Parathyroid adenoma (tissue), 2 donors: ENCODE results near the gene TSPAN13.

ENCODE experiments used
- H2AFZ ChIP-seq: fragments of 300-600 bp; sonication (generic); one replicate; pipeline ENCODE4 v1.7.0; 2017; ENCODE audit warnings: antibody characterized with exemption, mild to moderate bottlenecking
- H3K27ac ChIP-seq: fragments of 300-600 bp; sonication (generic); one replicate; pipeline ENCODE4 v1.7.0; 2017
- H3K27me3 ChIP-seq: fragments of 300-600 bp; sonication (generic); one replicate; pipeline ENCODE4 v1.7.0; 2017; ENCODE audit warnings: low read length; ENCODE audit not compliant: control insufficient read depth, insufficient read depth
- H3K36me3 ChIP-seq: fragments of 300-600 bp; sonication (generic); one replicate; pipeline ENCODE4 v1.7.0; 2017; ENCODE audit warnings: low read length; ENCODE audit not compliant: control insufficient read depth, insufficient read depth
- H3K4me1 ChIP-seq: fragments of 300-600 bp; sonication (generic); one replicate; pipeline ENCODE4 v1.7.0; 2017; ENCODE audit warnings: control low read depth
- H3K4me2 ChIP-seq: fragments of 300-600 bp; sonication (generic); one replicate; pipeline ENCODE4 v1.7.0; 2017; ENCODE audit warnings: low read length
- H3K4me3 ChIP-seq: fragments of 300-600 bp; sonication (generic); one replicate; pipeline ENCODE4 v1.7.0; 2017; ENCODE audit warnings: low read depth, low read length
- H3K79me2 ChIP-seq: fragments of 300-600 bp; sonication (generic); one replicate; pipeline ENCODE4 v1.7.0; 2017; ENCODE audit warnings: control low read depth
- H3K9ac ChIP-seq: fragments of 300-600 bp; sonication (generic); one replicate; pipeline ENCODE4 v1.7.0; 2017; ENCODE audit warnings: mild to moderate bottlenecking
- H3K9me3 ChIP-seq: fragments of 300-600 bp; sonication (generic); one replicate; pipeline ENCODE4 v1.7.0; 2017; ENCODE audit warnings: low read length; ENCODE audit not compliant: control insufficient read depth
- CTCF ChIP-seq: fragments of 300-600 bp; sonication (generic); IDR thresholded peaks from one replicate; pipeline ENCODE4 v1.7.0; 2017; ENCODE audit warnings: antibody characterized with exemption, mild to moderate bottlenecking
- donor health status: primary hyperparathyroidism.

The TSPAN13 gene

GRCh38 chr7:16774294-16774693 is 20.7 kb downstream of the TSPAN13 start:
- Histone ChIP-seq H3K79me2 (no peaks in the 10 kb centered on the region), H3K9me3 (no peaks in the 10 kb centered on the region), H3K27ac (no peak overlapping the region), H3K27me3 (no peaks in the 10 kb centered on the region), H3K4me2 (no peak overlapping the region), H3K4me1 (no peaks in the 10 kb centered on the region), H3K36me3 (no peaks in the 10 kb centered on the region), H3K4me3 (no peak overlapping the region), H2AFZ (no peak overlapping the region), H3K9ac (no peak overlapping the region)
- TF ChIP-seq CTCF = no peak

GRCh38 chr7:16774986-16775385 is 21.4 kb downstream of the TSPAN13 start:
- no peaks in the 10 kb centered on the region for H3K4me1 ChIP-seq
- no peaks in the 10 kb centered on the region for H3K27me3 ChIP-seq
- H3K9ac ChIP-seq = no peak overlapping the region
- no peaks in the 10 kb centered on the region for H3K36me3 ChIP-seq
- H3K79me2 ChIP-seq = no peaks in the 10 kb centered on the region
- no peak for TF ChIP-seq CTCF
- H3K4me3 ChIP-seq = no peak overlapping the region
- H3K27ac ChIP-seq = no peak overlapping the region
- H2AFZ ChIP-seq = no peak overlapping the region
- H3K9me3 ChIP-seq = no peaks in the 10 kb centered on the region
- H3K4me2 ChIP-seq = no peak overlapping the region

GRCh38 chr7:16776053-16776452 is 22.5 kb downstream of the TSPAN13 start:
- TF ChIP-seq CTCF = no peak
- no peaks in the 10 kb centered on the region for H3K79me2 ChIP-seq
- no peak overlapping the region for H3K9ac ChIP-seq
- H3K27me3 ChIP-seq = no peaks in the 10 kb centered on the region
- H2AFZ ChIP-seq = no peak overlapping the region
- H3K4me1 ChIP-seq = no peaks in the 10 kb centered on the region
- no peak overlapping the region for H3K27ac ChIP-seq
- no peak overlapping the region for H3K4me3 ChIP-seq
- H3K36me3 ChIP-seq = no peaks in the 10 kb centered on the region
- H3K4me2 ChIP-seq = no peak overlapping the region
- H3K9me3 ChIP-seq = no peaks in the 10 kb centered on the region

GRCh38 chr7:16778476-16778875 is 24.9 kb downstream of the TSPAN13 start:
- Histone ChIP-seq H3K27ac (no peak overlapping the region), H3K4me2 (no peak overlapping the region), H3K4me3 (no peak overlapping the region), H3K9me3 (no peaks in the 10 kb centered on the region), H3K79me2 (no peaks in the 10 kb centered on the region), H3K27me3 (no peaks in the 10 kb centered on the region), H3K9ac (no peak overlapping the region), H2AFZ (no peak overlapping the region), H3K4me1 (no peaks in the 10 kb centered on the region), H3K36me3 (no peaks in the 10 kb centered on the region)
- TF ChIP-seq CTCF = no peak

- H2AFZ ChIP-seq = no peak overlapping the region
- H3K27ac ChIP-seq = no peak overlapping the region
- no peaks in the 10 kb centered on the region for H3K9me3 ChIP-seq
- H3K4me3 ChIP-seq = no peak overlapping the region
- H3K4me1 ChIP-seq = no peaks in the 10 kb centered on the region
- no peaks in the 10 kb centered on the region for H3K36me3 ChIP-seq
- no peaks in the 10 kb centered on the region for H3K79me2 ChIP-seq
- no peak for TF ChIP-seq CTCF
- no peak overlapping the region for H3K4me2 ChIP-seq
- H3K9ac ChIP-seq = no peak overlapping the region
- no peaks in the 10 kb centered on the region for H3K27me3 ChIP-seq
These were observed 25.5 kb downstream of the TSPAN13 start for GRCh38 chr7:16779051-16779450.
